Fibroblast of villous mesenchyme (primary cell): Measurements from ENCODE around the gene GUCY2C. TPM values are rescaled to one million over a fixed set of nuclear protein-coding genes. Genes with fewer than 3 reads are reported as not detected.

Experiments used
- DNase-seq: peaks from one replicate; pipeline ENCODE4 v3.0.0-alpha.2; 2010; ENCODE audit warnings: low read depth
- H3K4me3 ChIP-seq: 2 replicates; pipeline ENCODE4 v1.5.1; 2011; ENCODE audit warnings: low read depth, mild to moderate bottlenecking, low read length
- CTCF ChIP-seq: IDR thresholded peaks from 2 replicates; pipeline ENCODE4 v1.5.1; 2012; ENCODE audit warnings: low read depth, mild to moderate bottlenecking, low read length; ENCODE audit not compliant: insufficient read depth
- total RNA-seq: library from RNA; depleted of rRNA; stranded (reverse); fragments of >200 nt; gene quantifications from 2 replicates; pipeline ENCODE4 v1.2.3, GENCODE V29; 2012

The GUCY2C gene
- total RNA-seq, 1 donor = not detected

DNA sequence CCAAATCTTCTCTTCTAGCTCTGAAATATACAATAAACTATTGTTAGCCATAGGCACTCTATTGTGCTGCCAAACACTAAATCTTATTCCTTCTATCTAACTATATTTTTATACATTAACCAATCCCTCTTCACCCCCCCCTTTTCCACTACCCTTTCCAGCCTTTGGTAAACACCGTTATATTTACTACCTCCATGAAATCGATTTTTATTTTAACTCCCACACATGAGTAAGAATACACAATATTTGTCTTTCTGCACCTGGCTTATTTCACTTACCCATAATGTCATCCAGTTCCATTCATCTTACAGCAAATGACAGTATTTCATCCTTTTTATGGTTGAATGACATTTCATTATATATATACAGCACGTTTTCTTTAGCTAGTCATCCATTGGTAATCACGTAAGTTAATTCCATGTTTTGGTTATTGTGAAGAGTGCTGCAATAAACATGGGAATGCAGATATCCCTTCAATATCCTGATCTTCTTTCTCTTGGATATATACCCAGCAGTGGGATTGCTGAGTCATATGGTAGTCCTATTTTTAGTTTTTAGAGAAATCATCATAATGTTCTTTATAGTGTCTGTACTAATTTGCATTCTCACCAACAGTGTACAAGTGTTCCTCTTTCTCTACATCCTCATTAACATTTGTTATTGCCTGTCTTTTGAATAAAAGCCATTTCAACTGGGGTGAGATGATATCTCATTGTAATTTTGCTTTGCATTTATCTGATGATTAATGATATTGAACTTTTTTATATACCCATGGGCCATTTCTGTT is 94.5 kb downstream of the GUCY2C start:
- no peak for DNase-seq
- no peak overlapping the region for H3K4me3 ChIP-seq
- TF ChIP-seq CTCF = no peak

GRCh38 chr12:14597480-14597879 is 98.9 kb downstream of the GUCY2C start:
- no peak for DNase-seq
- no peak overlapping the region for H3K4me3 ChIP-seq
- no peak for TF ChIP-seq CTCF

DNA sequence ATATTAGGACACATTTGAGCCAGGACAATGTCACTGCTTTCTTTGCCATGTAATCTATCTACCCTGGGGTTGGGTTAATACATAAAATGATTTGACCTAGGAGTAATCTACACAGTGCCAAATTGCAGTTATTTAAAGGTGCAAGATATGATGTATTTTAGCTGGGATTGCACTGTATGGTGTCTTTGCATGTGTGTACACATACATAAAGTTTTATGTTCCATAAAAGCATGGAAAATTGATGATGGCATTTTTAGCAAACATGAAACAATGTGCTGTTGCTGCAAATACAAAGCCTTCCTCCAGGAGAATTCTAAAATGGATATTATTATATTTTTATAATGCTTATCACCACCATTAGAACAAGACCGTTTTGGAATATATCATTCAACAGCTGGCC is 104.7 kb downstream of the GUCY2C start:
- TF ChIP-seq CTCF = no peak
- H3K4me3 ChIP-seq = no peak overlapping the region
- DNase-seq = no peak

DNA sequence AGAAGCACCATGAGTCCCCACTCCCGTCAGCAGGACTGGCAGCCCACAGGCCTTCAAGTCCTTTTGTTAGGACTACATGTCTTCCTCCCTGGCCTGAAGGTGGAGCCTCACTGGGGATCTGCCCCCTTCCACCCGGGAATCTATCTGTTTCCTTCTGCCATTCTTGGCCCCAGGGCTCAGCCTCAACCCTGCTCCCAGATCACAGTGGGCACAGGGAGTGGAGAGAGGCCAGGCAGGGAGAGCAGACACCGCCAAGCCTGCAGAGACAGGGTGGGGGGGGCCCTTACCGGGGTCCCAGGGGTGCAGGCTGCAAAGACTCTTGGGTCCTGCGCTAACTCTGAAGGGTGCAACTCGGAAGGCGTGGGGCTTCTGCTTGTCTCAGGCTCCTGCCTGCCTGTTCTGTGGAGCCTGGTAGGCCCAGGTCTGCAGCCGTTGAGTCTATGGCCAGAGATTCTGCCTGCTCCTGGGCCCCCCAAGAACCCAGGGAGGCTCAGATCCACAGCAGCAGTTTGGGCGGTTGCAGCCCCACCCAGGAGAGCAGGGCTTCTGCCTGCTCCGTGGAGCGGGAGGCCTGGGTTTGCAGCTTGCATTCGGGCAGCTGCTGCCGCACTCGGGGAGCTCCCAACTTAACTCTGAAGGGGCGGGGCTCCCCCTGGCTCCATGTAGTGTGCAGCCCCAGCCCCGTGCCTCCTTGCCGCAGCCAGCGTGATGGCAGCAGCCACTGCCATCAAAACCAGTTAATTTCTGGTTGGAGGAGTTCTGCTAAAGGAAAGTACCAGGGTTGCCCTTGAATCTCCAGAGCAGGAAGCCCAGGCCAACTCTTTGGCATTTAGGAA is 107.0 kb downstream of the GUCY2C start:
- H3K4me3 ChIP-seq = no peak overlapping the region
- no peak for TF ChIP-seq CTCF
- no peak for DNase-seq

- H3K4me3 ChIP-seq = no peak overlapping the region
- no peak for TF ChIP-seq CTCF
- no peak for DNase-seq
These were observed 107.8 kb downstream of the GUCY2C start for GRCh38 chr12:14588571-14588970.

DNA sequence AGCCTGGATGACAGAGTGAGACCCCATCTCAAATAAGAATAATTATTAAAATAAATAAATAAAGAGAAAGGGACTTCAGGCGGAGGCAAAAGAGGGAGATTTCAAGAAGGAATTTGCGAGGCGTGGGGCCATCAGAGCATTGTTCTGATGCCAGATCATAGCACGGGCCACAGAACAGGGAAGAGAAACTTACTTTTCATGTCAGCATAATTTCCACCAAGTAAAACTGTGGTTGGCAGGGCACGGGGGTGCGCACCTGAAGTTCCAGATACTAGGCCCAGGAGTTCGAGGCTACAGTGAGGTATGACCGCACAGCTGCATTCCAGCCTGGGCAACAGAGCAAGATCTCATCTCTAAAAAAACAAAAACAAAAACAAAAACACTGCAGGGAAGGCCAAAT is 117.8 kb downstream of the GUCY2C start:
- no peak for TF ChIP-seq CTCF
- no peak overlapping the region for H3K4me3 ChIP-seq
- no peak for DNase-seq
